Activated T-cell treated with anti-CD3 and anti-CD28 coated beads for 4 hours (primary cell): ENCODE measurements around the gene CPSF7.
"Not testable (repeated sequence)": the region's sequence is repeated elsewhere in the genome, so short reads cannot be mapped to it uniquely, and the experiment has no call there.

Source experiments
- DNase-seq: peaks from one replicate; pipeline ENCODE4 v3.0.0-alpha.2; 2020

The CPSF7 gene

GRCh38 chr11:61439615-61440014 is 9.8 kb upstream of the CPSF7 start:
- DNase-seq = no peak

- DNase-seq = no peak
Observed at GRCh38 chr11:61437496-61437895, 7.7 kb upstream of the CPSF7 start.

GRCh38 chr11:61430839-61431238 is 1.1 kb upstream of the CPSF7 start:
- DNase-seq = not testable (repeated sequence)

- peak; percentile 41 for DNase-seq
Observed at GRCh38 chr11:61429346-61429690, 457 bp downstream of the CPSF7 start.

GRCh38 chr11:61425367-61426131 is 4.2 kb downstream of the CPSF7 start:
- DNase-seq = no peak

- DNase-seq = no peak
Observed at GRCh38 chr11:61422226-61422625, 7.5 kb downstream of the CPSF7 start.

GRCh38 chr11:61418136-61418535 is 11.6 kb downstream of the CPSF7 start:
- no peak for DNase-seq

GRCh38 chr11:61417670-61418069 is 12.1 kb downstream of the CPSF7 start:
- no peak for DNase-seq

GRCh38 chr11:61416941-61417340 is 12.8 kb downstream of the CPSF7 start:
- DNase-seq = no peak

- no peak for DNase-seq
Observed at GRCh38 chr11:61415381-61415780, 14.4 kb downstream of the CPSF7 start.

GRCh38 chr11:61414547-61414946 is 15.2 kb downstream of the CPSF7 start:
- no peak for DNase-seq

GRCh38 chr11:61413496-61413895 is 16.3 kb downstream of the CPSF7 start:
- DNase-seq = no peak

GRCh38 chr11:61411589-61411988 is 18.2 kb downstream of the CPSF7 start:
- DNase-seq = no peak

GRCh38 chr11:61406991-61407728 is 22.6 kb downstream of the CPSF7 start:
- DNase-seq = no peak

- no peak for DNase-seq
Observed at GRCh38 chr11:61406067-61406466, 23.7 kb downstream of the CPSF7 start.

- DNase-seq = no peak
Observed at GRCh38 chr11:61404641-61405040, 25.1 kb downstream of the CPSF7 start.

GRCh38 chr11:61404103-61404502 is 25.7 kb downstream of the CPSF7 start:
- no peak for DNase-seq

GRCh38 chr11:61403658-61404057 is 26.1 kb downstream of the CPSF7 start:
- no peak for DNase-seq

- no peak for DNase-seq
Observed at GRCh38 chr11:61401573-61401972, 28.2 kb downstream of the CPSF7 start.

GRCh38 chr11:61401173-61401572 is 28.6 kb downstream of the CPSF7 start:
- DNase-seq = no peak

- DNase-seq = no peak
Observed at GRCh38 chr11:61392981-61393595, 36.7 kb downstream of the CPSF7 start.

- DNase-seq = no peak
Observed at GRCh38 chr11:61390161-61390560, 39.6 kb downstream of the CPSF7 start.

GRCh38 chr11:61384271-61385242 is 45.2 kb downstream of the CPSF7 start:
- no peak for DNase-seq
